Measurements from ENCODE around the gene NDUFA11. TPM values are rescaled to one million over a fixed set of nuclear protein-coding genes. Genes with fewer than 3 reads are reported as not detected.

NDUFA11 gene
- total and polyA plus RNA-seq, 2 of the 13 experiments (the other 11 are each of a cell fraction or from before 2014, with no cell fraction given) = 286 to 378 TPM

DNA sequence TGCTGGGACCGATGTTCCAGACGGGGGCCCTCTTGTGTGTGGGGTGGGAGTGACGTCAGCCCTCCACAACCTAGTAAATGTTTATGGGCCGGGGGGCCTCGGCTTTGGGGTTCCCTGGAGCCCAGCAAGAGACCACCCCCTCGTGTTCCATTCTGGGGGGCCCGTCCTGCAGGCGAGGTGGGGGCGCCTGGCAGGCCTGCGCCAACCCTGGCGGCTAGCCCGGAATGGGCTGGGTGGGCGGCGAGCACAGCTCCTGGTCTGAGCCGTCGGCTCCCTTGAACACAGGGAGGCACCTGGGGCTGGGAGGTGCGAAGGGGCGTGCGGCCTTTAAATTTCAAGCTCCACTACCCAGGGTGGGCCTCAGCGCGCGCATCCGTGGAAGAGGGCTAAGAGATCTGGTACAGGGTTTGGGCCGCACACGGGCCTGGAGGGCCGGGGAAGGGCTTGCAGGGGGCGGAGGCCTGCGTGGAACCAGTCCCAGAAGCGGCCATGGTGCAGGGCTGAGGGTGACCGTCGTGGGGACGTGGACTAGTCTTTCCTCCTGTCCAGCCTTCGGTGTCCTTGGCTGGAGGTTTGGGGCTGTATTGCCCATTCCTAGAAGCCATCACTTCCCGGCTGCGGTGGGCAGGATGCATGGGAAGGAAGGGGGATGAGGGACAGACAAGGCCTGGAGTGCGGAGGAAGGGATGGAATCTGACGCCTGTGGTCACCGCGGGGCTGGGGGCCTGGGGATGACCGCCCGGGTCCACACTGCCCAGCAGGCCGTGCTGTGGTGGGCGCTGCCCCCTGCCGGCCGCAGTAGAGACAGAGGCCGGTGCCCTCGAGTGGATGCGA is 11.4 kb downstream of the NDUFA11 start (continued):
- peak; percentile 73; the same call in 1 of the 2 replicates for TF ChIP-seq SALL1 (CRISPR knock-in tag; IDR thresholded peaks at IDR 0.05)
- TF ChIP-seq, protein P1, sequence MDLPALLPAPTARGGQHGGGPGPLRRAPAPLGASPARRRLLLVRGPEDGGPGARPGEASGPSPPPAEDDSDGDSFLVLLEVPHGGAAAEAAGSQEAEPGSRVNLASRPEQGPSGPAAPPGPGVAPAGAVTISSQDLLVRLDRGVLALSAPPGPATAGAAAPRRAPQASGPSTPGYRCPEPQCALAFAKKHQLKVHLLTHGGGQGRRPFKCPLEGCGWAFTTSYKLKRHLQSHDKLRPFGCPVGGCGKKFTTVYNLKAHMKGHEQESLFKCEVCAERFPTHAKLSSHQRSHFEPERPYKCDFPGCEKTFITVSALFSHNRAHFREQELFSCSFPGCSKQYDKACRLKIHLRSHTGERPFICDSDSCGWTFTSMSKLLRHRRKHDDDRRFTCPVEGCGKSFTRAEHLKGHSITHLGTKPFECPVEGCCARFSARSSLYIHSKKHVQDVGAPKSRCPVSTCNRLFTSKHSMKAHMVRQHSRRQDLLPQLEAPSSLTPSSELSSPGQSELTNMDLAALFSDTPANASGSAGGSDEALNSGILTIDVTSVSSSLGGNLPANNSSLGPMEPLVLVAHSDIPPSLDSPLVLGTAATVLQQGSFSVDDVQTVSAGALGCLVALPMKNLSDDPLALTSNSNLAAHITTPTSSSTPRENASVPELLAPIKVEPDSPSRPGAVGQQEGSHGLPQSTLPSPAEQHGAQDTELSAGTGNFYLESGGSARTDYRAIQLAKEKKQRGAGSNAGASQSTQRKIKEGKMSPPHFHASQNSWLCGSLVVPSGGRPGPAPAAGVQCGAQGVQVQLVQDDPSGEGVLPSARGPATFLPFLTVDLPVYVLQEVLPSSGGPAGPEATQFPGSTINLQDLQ (CRISPR knock-in tag; IDR thresholded peaks at IDR 0.05) = no peak
- TF ChIP-seq, protein P2, sequence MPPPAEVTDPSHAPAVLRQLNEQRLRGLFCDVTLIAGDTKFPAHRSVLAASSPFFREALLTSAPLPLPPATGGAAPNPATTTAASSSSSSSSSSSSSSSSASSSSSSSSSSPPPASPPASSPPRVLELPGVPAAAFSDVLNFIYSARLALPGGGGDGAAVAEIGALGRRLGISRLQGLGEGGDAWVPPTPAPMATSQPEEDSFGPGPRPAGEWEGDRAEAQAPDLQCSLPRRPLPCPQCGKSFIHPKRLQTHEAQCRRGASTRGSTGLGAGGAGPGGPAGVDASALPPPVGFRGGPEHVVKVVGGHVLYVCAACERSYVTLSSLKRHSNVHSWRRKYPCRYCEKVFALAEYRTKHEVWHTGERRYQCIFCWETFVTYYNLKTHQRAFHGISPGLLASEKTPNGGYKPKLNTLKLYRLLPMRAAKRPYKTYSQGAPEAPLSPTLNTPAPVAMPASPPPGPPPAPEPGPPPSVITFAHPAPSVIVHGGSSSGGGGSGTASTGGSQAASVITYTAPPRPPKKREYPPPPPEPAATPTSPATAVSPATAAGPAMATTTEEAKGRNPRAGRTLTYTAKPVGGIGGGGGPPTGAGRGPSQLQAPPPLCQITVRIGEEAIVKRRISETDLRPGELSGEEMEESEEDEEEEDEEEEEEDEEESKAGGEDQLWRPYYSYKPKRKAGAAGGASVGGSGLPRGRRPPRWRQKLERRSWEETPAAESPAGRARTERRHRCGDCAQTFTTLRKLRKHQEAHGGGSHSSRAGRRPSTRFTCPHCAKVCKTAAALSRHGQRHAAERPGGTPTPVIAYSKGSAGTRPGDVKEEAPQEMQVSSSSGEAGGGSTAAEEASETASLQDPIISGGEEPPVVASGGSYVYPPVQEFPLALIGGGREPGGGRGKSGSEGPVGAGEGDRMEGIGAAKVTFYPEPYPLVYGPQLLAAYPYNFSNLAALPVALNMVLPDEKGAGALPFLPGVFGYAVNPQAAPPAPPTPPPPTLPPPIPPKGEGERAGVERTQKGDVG (CRISPR knock-in tag; IDR thresholded peaks at IDR 0.05; ENCODE audit: borderline replicate concordance) = peak; percentile 66
- TF ChIP-seq SNAPC5 (CRISPR knock-in tag; IDR thresholded peaks at IDR 0.05; ENCODE audit: borderline replicate concordance) = no peak
- no peak for TF ChIP-seq NPAS2 (CRISPR knock-in tag; IDR thresholded peaks at IDR 0.05; ENCODE audit: borderline replicate concordance)
- no peak for TF ChIP-seq ZBTB39 (CRISPR knock-in tag; IDR thresholded peaks at IDR 0.05)
- TF ChIP-seq ZNF607 (CRISPR knock-in tag; IDR thresholded peaks at IDR 0.05; ENCODE audit: borderline replicate concordance) = no peak; the same call in 1 of the 2 replicates
- TF ChIP-seq, protein P3, sequence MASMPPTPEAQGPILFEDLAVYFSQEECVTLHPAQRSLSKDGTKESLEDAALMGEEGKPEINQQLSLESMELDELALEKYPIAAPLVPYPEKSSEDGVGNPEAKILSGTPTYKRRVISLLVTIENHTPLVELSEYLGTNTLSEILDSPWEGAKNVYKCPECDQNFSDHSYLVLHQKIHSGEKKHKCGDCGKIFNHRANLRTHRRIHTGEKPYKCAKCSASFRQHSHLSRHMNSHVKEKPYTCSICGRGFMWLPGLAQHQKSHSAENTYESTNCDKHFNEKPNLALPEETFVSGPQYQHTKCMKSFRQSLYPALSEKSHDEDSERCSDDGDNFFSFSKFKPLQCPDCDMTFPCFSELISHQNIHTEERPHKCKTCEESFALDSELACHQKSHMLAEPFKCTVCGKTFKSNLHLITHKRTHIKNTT (CRISPR knock-in tag; IDR thresholded peaks at IDR 0.05) = no peak
- no peak for TF ChIP-seq ZNF644 (CRISPR knock-in tag; IDR thresholded peaks at IDR 0.05; ENCODE audit: low read depth)
- TF ChIP-seq TFAP4 (IDR thresholded peaks at IDR 0.05; ENCODE audit: borderline replicate concordance, low read depth) = peak; percentile 20; the same call in 1 of the 2 replicates
- TF ChIP-seq MEIS2 (CRISPR knock-in tag; IDR thresholded peaks at IDR 0.05) = no peak
- TF ChIP-seq HDAC1 (CRISPR knock-in tag; IDR thresholded peaks at IDR 0.05) = peak; percentile 49; the same call in 1 of the 2 replicates
- TF ChIP-seq GFI1 (CRISPR knock-in tag; IDR thresholded peaks at IDR 0.05; ENCODE audit: borderline replicate concordance) = no peak; the same call in 1 of the 2 replicates
- TF ChIP-seq ZNF879 (CRISPR knock-in tag; IDR thresholded peaks at IDR 0.05) = no peak
- TF ChIP-seq MYC (CRISPR knock-in tag; IDR thresholded peaks at IDR 0.05; ENCODE audit: borderline replicate concordance) = 0 out of 2 replicates have a peak, but pooled peaks have one; percentile 6
- peak; percentile 62; the same call in 1 of the 2 replicates for TF ChIP-seq KDM5B (CRISPR knock-in tag; IDR thresholded peaks at IDR 0.05; ENCODE audit: borderline replicate concordance)
- no peak for TF ChIP-seq HOXA9 (CRISPR knock-in tag; IDR thresholded peaks at IDR 0.05; ENCODE audit: borderline replicate concordance)
